ENCODE data around the gene CHN2.

Gene CHN2

GRCh38 chr7:29447828-29448227 lies 253.3 kb downstream of the CHN2 start:
- no peak for DNase-seq

GRCh38 chr7:29449569-29450260 lies 255.1 kb downstream of the CHN2 start:
- no peak for DNase-seq

- DNase-seq = no peak
Measured at GRCh38 chr7:29453021-29453420, 258.4 kb downstream of the CHN2 start.

- no peak for DNase-seq
Measured at GRCh38 chr7:29454464-29454863, 259.9 kb downstream of the CHN2 start.

- DNase-seq = no peak
Measured at GRCh38 chr7:29454899-29455451, 260.4 kb downstream of the CHN2 start.

- no peak for DNase-seq
Measured at GRCh38 chr7:29457141-29457561, 262.6 kb downstream of the CHN2 start.

- DNase-seq = no peak
Measured at GRCh38 chr7:29457565-29458011, 263.0 kb downstream of the CHN2 start.

- DNase-seq = no peak
Measured at GRCh38 chr7:29458933-29459332, 264.4 kb downstream of the CHN2 start.

GRCh38 chr7:29459589-29459988 lies 265.0 kb downstream of the CHN2 start:
- no peak for DNase-seq

- DNase-seq = no peak
Measured at GRCh38 chr7:29461996-29462395, 267.4 kb downstream of the CHN2 start.

- no peak for DNase-seq
Measured at GRCh38 chr7:29463504-29464158, 269.1 kb downstream of the CHN2 start.

- no peak for DNase-seq
Measured at GRCh38 chr7:29464753-29465152, 270.2 kb downstream of the CHN2 start.

- DNase-seq = no peak
Measured at GRCh38 chr7:29467193-29467926, 272.8 kb downstream of the CHN2 start.

- no peak for DNase-seq
Measured at GRCh38 chr7:29468196-29468595, 273.6 kb downstream of the CHN2 start.

GRCh38 chr7:29469281-29469680 lies 274.7 kb downstream of the CHN2 start:
- DNase-seq = no peak

GRCh38 chr7:29469976-29470557 lies 275.5 kb downstream of the CHN2 start:
- DNase-seq = no peak

- DNase-seq = no peak
Measured at GRCh38 chr7:29471444-29472138, 277.0 kb downstream of the CHN2 start.

GRCh38 chr7:29476916-29477315 lies 282.3 kb downstream of the CHN2 start:
- no peak for DNase-seq

GRCh38 chr7:29478226-29478625 lies 283.7 kb downstream of the CHN2 start:
- DNase-seq = no peak

GRCh38 chr7:29478687-29479240 lies 284.2 kb downstream of the CHN2 start:
- no peak for DNase-seq

GRCh38 chr7:29479301-29480200 lies 285.0 kb downstream of the CHN2 start:
- DNase-seq = no peak

Data from AML-193 (cell line).